GM12873 (cell line): ENCODE data around the gene FIP1L1.

Experiments used
- CTCF ChIP-seq: IDR thresholded peaks from 2 replicates; pipeline ENCODE4 v1.5.1; 2012; ENCODE audit warnings: low read depth, mild to moderate bottlenecking, moderate library complexity, low read length, control low read depth; ENCODE audit not compliant: insufficient read depth; ENCODE audit errors: missing control alignments

FIP1L1 gene

GRCh38 chr4:53362093-53362492, 15.3 kb upstream of the FIP1L1 start:
- TF ChIP-seq CTCF = no peak

GRCh38 chr4:53364624-53365023, 12.8 kb upstream of the FIP1L1 start:
- TF ChIP-seq CTCF = no peak

GRCh38 chr4:53365121-53365485, 12.3 kb upstream of the FIP1L1 start:
- TF ChIP-seq CTCF = no peak

- no peak for TF ChIP-seq CTCF
These were observed 11.7 kb upstream of the FIP1L1 start, which contains the start of gene SCFD2 for GRCh38 chr4:53365486-53366300. Gene SCFD2, minus strand, starts transcription at chr4:53366061.

GRCh38 chr4:53366301-53366716, 11.1 kb upstream of the FIP1L1 start:
- TF ChIP-seq CTCF = no peak

- TF ChIP-seq CTCF = no peak
These were observed 9.7 kb upstream of the FIP1L1 start for GRCh38 chr4:53367721-53368120.

- TF ChIP-seq CTCF = no peak
These were observed 6.4 kb upstream of the FIP1L1 start for GRCh38 chr4:53371049-53371448.
